Mesenchymal stem cell (in vitro differentiated cells and primary cell): Measurements from ENCODE around the gene NFKB1.

Experiments
- DNase-seq: peaks from one replicate; pipeline ENCODE4 v3.0.0-alpha.2; 2013
- H2AFZ ChIP-seq: one replicate; pipeline ENCODE4 v1.6.1; 2013; ENCODE audit warnings: low read depth, mild to moderate bottlenecking, control low read depth, inconsistent platforms, low read length, moderate library complexity
- H2AK5ac ChIP-seq: 2 replicates; pipeline ENCODE4 v1.6.1; 2013; ENCODE audit warnings: low read length, moderate library complexity, mild to moderate bottlenecking, inconsistent platforms; ENCODE audit not compliant: severe bottlenecking
- H2BK120ac ChIP-seq: one replicate; pipeline ENCODE4 v1.6.1; 2013; ENCODE audit warnings: low read depth, mild to moderate bottlenecking, inconsistent platforms, low read length, moderate library complexity
- H2BK12ac ChIP-seq, 2 experiments: one replicate each; pipeline ENCODE4 v1.6.1; 2013; ENCODE audit warnings: inconsistent platforms in 2 of 2, low read length in 2 of 2, mild to moderate bottlenecking in 2 of 2, moderate library complexity in 2 of 2, control low read depth in 1 of 2
- H2BK15ac ChIP-seq: one replicate; pipeline ENCODE4 v1.6.1; 2013; ENCODE audit warnings: mild to moderate bottlenecking, low read depth, inconsistent platforms; ENCODE audit not compliant: poor library complexity, severe bottlenecking
- H2BK5ac ChIP-seq: 2 replicates; pipeline ENCODE4 v1.6.1; 2013; ENCODE audit warnings: low read depth, mild to moderate bottlenecking, low read length, control low read depth, inconsistent platforms; ENCODE audit not compliant: poor library complexity, severe bottlenecking
- H3K14ac ChIP-seq, 2 experiments: one replicate each; pipeline ENCODE4 v1.6.1; 2013; ENCODE audit warnings: inconsistent platforms in 2 of 2, low read length in 2 of 2, control low read depth in 1 of 2, mild to moderate bottlenecking in 1 of 2, moderate library complexity in 1 of 2
- H3K18ac ChIP-seq, 2 experiments: one replicate each; pipeline ENCODE4 v1.6.1; 2013; ENCODE audit warnings: inconsistent platforms in 2 of 2, low read length in 2 of 2, control low read depth in 1 of 2, low read depth in 1 of 2, mild to moderate bottlenecking in 1 of 2
- H3K23ac ChIP-seq, 2 experiments: one replicate each; pipeline ENCODE4 v1.6.1; 2013; ENCODE audit warnings: inconsistent platforms in 2 of 2, low read length in 2 of 2, mild to moderate bottlenecking in 2 of 2, moderate library complexity in 2 of 2, control low read depth in 1 of 2
- H3K27ac ChIP-seq: 2 replicates; pipeline ENCODE4 v1.5.1; 2013; ENCODE audit warnings: mild to moderate bottlenecking, moderate library complexity, low read length, control low read depth, inconsistent platforms; ENCODE audit not compliant: poor library complexity, severe bottlenecking
- H3K27me3 ChIP-seq, 2 experiments: 2 replicates each; pipeline versions ENCODE4 v1.6.1 to v1.7.0; 2013; ENCODE audit warnings: low read length in 2 of 2, mild to moderate bottlenecking in 2 of 2, moderate library complexity in 2 of 2, control low read depth in 1 of 2, inconsistent platforms in 1 of 2; ENCODE audit not compliant: control insufficient read depth in 1 of 2, insufficient read depth in 1 of 2
- H3K36me3 ChIP-seq, 2 experiments: 2 replicates each; pipeline versions ENCODE4 v1.6.1 to v1.7.0; 2013; ENCODE audit warnings: low read length in 2 of 2, control low read depth in 1 of 2, inconsistent platforms in 1 of 2, low read depth in 1 of 2, mild to moderate bottlenecking in 1 of 2; ENCODE audit not compliant: insufficient read depth in 2 of 2, control insufficient read depth in 1 of 2
- H3K4ac ChIP-seq, 2 experiments: one replicate each; pipeline ENCODE4 v1.6.1; 2013; ENCODE audit warnings: inconsistent platforms in 2 of 2, low read length in 2 of 2, mild to moderate bottlenecking in 2 of 2, moderate library complexity in 2 of 2, control low read depth in 1 of 2, low read depth in 1 of 2
- H3K4me1 ChIP-seq: 2 replicates; pipeline ENCODE4 v1.6.1; 2013; ENCODE audit warnings: low read depth, low read length, control low read depth; ENCODE audit not compliant: control insufficient read depth, insufficient read depth
- H3K4me2 ChIP-seq: 2 replicates; pipeline ENCODE4 v1.6.1; 2013; ENCODE audit warnings: low read length, mild to moderate bottlenecking, inconsistent platforms; ENCODE audit not compliant: poor library complexity, severe bottlenecking
- H3K4me3 ChIP-seq, 2 experiments: 2 replicates each; pipeline versions ENCODE4 v1.5.1 to v1.7.0; 2013; ENCODE audit warnings: low read length in 2 of 2, mild to moderate bottlenecking in 2 of 2, control low read depth in 1 of 2, low read depth in 1 of 2; ENCODE audit not compliant: insufficient read depth in 1 of 2
- H3K79me1 ChIP-seq: replicated peaks from 2 replicates; pipeline ENCODE4 v1.6.1; 2013; ENCODE audit warnings: mild to moderate bottlenecking, control low read depth, low read length, inconsistent platforms; ENCODE audit not compliant: poor library complexity, severe bottlenecking
- H3K9ac ChIP-seq: 2 replicates; pipeline ENCODE4 v1.7.0; 2013; ENCODE audit warnings: mild to moderate bottlenecking, low read length, moderate library complexity
- H3K9me3 ChIP-seq: 2 replicates; pipeline ENCODE4 v1.7.0; 2013; ENCODE audit warnings: mild to moderate bottlenecking, low read length; ENCODE audit not compliant: control insufficient read depth
- H4K8ac ChIP-seq: one replicate; pipeline ENCODE4 v1.6.1; 2013; ENCODE audit warnings: inconsistent platforms, mild to moderate bottlenecking, low read length, moderate library complexity
- H4K91ac ChIP-seq: one replicate; pipeline ENCODE4 v1.6.1; 2013; ENCODE audit warnings: mild to moderate bottlenecking, low read length, inconsistent platforms
- WGBS: methylation state at CpG from one replicate; pipeline ENCODE4 v1.1.7; 2013; ENCODE audit warnings: mixed read lengths; 5-methylcytosine and 5-hydroxymethylcytosine counted together

Gene NFKB1

GRCh38 chr4:102454268-102454667 lies 46.9 kb upstream of the NFKB1 start:
- H3K36me3 ChIP-seq: no peaks in the 10 kb centered on the region
- no peak overlapping the region for H2BK5ac ChIP-seq
- H3K27me3 ChIP-seq: no peaks in the 10 kb centered on the region
- H3K14ac ChIP-seq: no peak overlapping the region
- no peaks in the 10 kb centered on the region for H3K4me1 ChIP-seq
- H3K4me2 ChIP-seq: no peak overlapping the region
- H2AFZ ChIP-seq: no peak overlapping the region
- H4K8ac ChIP-seq: no peak overlapping the region
- no peaks in the 10 kb centered on the region for H3K9me3 ChIP-seq
- no peak overlapping the region for H3K18ac ChIP-seq
- H2BK15ac ChIP-seq: no peak overlapping the region
- no peak overlapping the region for H2BK120ac ChIP-seq
- H2AK5ac ChIP-seq: no peak overlapping the region
- H4K91ac ChIP-seq: no peak overlapping the region
- no peak overlapping the region for H2BK12ac ChIP-seq
- no peak overlapping the region for H3K4me3 ChIP-seq
- H3K23ac ChIP-seq: no peak overlapping the region
- H3K9ac ChIP-seq: no peak overlapping the region
- whole genome bisulfite sequencing: no CpG with 5 or more reads among the region's 1 CpG
- no peak overlapping the region for H3K27ac ChIP-seq
- H3K4ac ChIP-seq: no peak overlapping the region
- no peak for DNase-seq
- no peaks in the 10 kb centered on the region for H3K79me1 ChIP-seq

GRCh38 chr4:102454981-102455685 lies 46.0 kb upstream of the NFKB1 start:
- H3K79me1 ChIP-seq: no peaks in the 10 kb centered on the region
- no peak overlapping the region for H3K4me3 ChIP-seq
- no peaks in the 10 kb centered on the region for H3K4me1 ChIP-seq
- H2AFZ ChIP-seq: no peak overlapping the region
- no peaks in the 10 kb centered on the region for H3K36me3 ChIP-seq
- H3K9me3 ChIP-seq: no peaks in the 10 kb centered on the region
- no peak overlapping the region for H2BK120ac ChIP-seq
- H2BK15ac ChIP-seq: no peak overlapping the region
- H3K4me2 ChIP-seq: no peak overlapping the region
- H3K18ac ChIP-seq: no peak overlapping the region
- H3K14ac ChIP-seq: no peak overlapping the region
- H3K27ac ChIP-seq: no peak overlapping the region
- 93% methylated on average over 9 of the region's 9 CpGs for WGBS
- H4K8ac ChIP-seq: no peak overlapping the region
- no peaks in the 10 kb centered on the region for H3K27me3 ChIP-seq
- H4K91ac ChIP-seq: no peak overlapping the region
- no peak overlapping the region for H3K4ac ChIP-seq
- no peak overlapping the region for H2BK5ac ChIP-seq
- H3K9ac ChIP-seq: no peak overlapping the region
- H3K23ac ChIP-seq: no peak overlapping the region
- H2BK12ac ChIP-seq: no peak overlapping the region
- H2AK5ac ChIP-seq: no peak overlapping the region
- DNase-seq: no peak

- no peak overlapping the region for H3K14ac ChIP-seq
- H3K27me3 ChIP-seq: no peaks in the 10 kb centered on the region
- DNase-seq: no peak
- H4K8ac ChIP-seq: no peak overlapping the region
- no peak overlapping the region for H3K18ac ChIP-seq
- H3K79me1 ChIP-seq: no peaks in the 10 kb centered on the region
- H3K4me1 ChIP-seq: no peaks in the 10 kb centered on the region
- no peak overlapping the region for H2BK15ac ChIP-seq
- no peak overlapping the region for H3K27ac ChIP-seq
- no peak overlapping the region for H3K4me3 ChIP-seq
- H2BK12ac ChIP-seq: no peak overlapping the region
- no peak overlapping the region for H2BK120ac ChIP-seq
- no peak overlapping the region for H3K4ac ChIP-seq
- H2AK5ac ChIP-seq: no peak overlapping the region
- H3K4me2 ChIP-seq: no peak overlapping the region
- H4K91ac ChIP-seq: no peak overlapping the region
- H3K23ac ChIP-seq: no peak overlapping the region
- no peak overlapping the region for H3K9ac ChIP-seq
- WGBS: 73% methylated on average over 3 of the region's 3 CpGs
- H3K9me3 ChIP-seq: peaks cover 5% of the 10 kb centered on the region
- no peaks in the 10 kb centered on the region for H3K36me3 ChIP-seq
- no peak overlapping the region for H2AFZ ChIP-seq
- H2BK5ac ChIP-seq: no peak overlapping the region
These were observed 45.4 kb upstream of the NFKB1 start for GRCh38 chr4:102455750-102456149.

GRCh38 chr4:102466298-102466697 lies 34.9 kb upstream of the NFKB1 start:
- Histone ChIP-seq H3K4me2 (no peak overlapping the region), H2BK15ac (no peak overlapping the region), H3K4me3 (no peak overlapping the region), H3K18ac (no peak overlapping the region), H2BK12ac (no peak overlapping the region), H2BK120ac (no peak overlapping the region), H3K9me3 (peaks cover 5% of the 10 kb centered on the region), H2AFZ (no peak overlapping the region), H3K14ac (no peak overlapping the region), H3K9ac (no peak overlapping the region), H3K27me3 (no peaks in the 10 kb centered on the region), H3K36me3 (no peaks in the 10 kb centered on the region), H3K4me1 (no peaks in the 10 kb centered on the region), H3K79me1 (no peaks in the 10 kb centered on the region), H4K8ac (no peak overlapping the region), H2BK5ac (no peak overlapping the region), H2AK5ac (no peak overlapping the region), H3K23ac (no peak overlapping the region), H4K91ac (no peak overlapping the region), H3K27ac (no peak overlapping the region), H3K4ac (no peak overlapping the region)
- WGBS: 39% methylated on average over 2 of the region's 2 CpGs
- DNase-seq: peak; percentile 48
